ENCODE results near the gene TMEM119.

The TMEM119 gene

GRCh38 chr12:108597559-108598471 is at the start of gene TMEM119:
Gene TMEM119, minus strand, starts transcription at chr12:108598084. Its CDS starts 5,701 bp downstream, at chr12:108592383.
- DNase-seq: no peak

DNA sequence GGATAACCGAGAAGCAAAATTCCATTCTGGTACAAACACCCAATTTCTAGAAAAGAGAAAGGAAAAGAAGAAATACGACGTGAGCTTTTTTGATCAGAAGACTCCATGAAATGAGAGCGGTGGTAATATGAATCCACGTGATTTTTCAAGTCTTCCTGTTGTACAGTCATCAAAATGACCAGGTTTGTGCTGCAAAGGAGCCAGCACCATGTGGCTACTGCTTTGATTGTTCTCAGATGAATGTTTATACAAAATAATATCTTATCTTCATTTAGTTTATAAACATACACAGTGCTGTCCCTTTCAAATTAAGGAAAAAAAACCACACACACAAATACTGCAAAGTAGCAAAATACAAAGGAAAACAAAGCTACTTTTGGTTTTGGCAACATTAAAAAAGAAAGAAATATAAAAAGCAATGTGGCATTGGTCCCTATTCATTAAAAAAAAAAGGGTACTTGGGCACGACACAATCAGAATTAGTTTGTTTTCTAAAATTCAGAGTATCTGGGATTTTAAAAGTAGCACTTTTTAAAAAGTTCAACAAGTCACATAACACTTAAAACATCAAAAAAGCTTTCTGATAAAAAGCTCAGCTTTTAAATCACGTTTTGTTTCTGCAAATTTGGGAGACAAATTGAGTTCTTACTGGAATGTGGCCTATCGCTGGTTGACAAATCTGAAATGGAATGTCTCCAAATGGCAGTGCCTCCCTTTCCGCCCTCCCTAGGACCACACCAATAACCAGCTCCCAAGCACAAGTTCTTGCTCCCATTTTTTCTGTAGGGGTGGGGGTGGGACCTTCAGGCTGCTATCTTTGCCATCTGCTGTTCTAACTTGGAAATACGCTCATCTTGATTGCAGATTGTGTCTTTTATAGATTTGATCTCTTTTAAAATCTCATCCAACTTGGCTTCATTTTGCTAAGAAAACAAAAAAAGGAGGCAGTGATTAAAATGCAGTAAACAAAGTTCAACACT is 49.0 kb upstream of the TMEM119 start:
- no peak for DNase-seq

DNA sequence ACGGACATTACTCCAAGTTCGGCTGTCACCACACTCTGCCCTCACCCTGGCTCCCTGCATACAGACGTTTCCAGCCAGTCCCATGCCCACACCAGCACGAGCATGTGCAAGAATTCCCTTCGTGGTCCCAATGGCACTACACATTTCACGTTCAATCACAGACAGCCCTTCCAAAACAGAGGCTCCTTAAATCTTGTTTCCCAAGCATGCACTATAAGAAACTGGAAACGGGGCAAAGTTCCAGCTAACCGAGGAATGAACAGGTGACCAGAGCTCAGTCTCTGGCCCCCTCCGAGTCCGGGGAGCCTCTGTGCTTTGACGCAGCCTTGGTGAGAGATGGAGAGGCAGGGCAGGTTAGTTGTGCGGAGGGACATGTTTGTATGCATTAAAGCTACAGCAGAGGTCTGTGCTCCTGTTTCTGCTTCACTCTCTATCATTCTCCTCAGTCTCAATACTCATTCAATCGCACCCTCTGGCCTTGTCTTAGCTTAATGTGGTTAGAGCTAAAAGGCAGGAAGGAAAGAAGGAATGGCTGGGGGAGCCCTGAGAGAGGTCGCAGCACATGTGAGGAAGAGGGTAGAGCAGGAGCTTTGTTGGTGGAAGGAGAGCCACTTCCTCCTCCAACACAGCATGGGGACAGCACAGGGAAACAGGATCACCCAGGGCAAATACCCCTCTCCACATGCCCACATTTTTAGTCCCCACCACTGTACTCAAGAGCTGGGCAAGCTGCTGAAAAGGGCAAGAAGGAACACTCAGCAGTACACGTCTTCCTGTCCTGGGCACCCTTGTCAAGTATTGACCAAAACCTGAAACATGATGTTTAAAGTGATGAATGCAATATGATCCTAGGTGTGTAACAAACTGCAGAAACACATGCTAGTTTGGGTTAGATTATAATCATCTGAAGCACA is 48.1 kb upstream of the TMEM119 start:
- no peak for DNase-seq

DNA sequence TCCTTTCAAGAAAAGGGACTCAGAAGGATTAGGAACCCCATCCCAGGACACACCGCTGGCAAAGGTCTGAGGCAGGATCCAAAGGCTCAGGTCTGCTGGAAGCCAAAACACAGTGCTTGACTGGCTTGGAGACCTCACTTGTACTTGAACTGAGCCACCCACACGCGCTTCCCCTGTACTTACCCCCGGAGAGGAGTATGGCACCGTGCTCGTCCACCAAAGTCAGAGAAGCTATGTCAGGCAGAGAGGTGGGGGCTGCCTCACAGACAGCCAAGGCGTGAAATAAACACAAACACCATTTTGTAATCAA is 46.9 kb upstream of the TMEM119 start:
- DNase-seq: no peak

- no peak for DNase-seq
Measured at GRCh38 chr12:108643941-108644810, 46.3 kb upstream of the TMEM119 start.

DNA sequence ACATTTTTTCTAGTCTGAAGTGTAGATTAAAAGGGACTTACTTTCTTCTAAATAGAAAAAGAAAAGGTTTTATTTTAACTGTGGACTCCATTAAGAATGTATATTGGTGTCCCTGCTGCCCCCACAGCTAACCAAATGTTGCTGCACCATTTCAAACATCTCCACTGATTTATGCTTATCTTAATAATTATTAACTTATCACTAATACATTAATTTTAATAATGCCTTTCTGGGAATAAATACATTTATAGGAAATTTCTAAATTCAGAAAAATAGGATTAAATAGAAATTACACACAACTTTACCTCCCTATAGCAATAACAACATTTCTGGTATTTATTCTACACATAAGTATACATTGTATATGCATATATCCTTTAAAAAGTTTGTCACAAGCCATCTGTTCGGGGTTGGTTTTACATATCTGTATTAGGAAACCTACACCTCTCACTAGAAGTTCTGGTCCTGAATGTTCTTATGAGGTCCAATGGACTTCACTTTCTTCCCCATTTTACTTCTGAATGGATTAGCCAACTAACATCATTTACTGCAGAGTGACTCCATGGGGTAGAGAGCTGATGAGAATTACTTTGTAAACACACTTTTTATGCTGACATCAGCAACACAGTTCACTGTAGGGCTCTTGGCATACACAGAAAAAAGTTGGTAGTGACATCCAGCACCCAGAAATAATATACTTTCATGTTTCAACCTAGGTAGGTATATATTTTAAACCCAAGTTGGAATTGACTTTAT is 45.2 kb upstream of the TMEM119 start:
- DNase-seq: no peak

DNA sequence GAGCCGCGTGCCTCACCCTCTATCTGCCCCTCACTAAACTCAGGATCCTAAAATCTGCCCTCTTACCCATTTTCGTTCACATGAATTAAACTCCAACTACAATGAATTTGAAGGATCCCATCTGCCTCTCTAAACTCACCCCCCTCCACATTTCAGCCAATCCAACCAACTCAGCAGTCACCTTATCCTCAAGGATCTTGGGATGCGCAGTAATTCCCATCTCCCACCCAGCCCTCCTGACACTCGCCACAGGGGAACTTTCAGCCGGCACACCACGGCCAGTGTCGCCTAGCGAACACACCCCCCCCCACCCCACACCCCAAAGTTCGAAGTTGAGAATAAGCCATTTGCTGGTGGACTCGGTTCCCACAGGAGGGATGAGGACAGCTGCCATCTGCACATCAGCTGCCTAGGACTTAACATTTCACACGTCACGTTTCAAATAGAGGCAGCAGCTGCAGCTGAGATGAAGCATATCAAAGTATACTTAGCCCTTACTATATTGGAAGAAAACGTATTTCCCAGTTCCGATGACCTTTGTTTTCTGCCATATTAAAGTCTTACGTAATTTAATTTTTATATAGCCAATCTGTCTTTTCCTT is 44.5 kb upstream of the TMEM119 start:
- DNase-seq: no peak

DNA sequence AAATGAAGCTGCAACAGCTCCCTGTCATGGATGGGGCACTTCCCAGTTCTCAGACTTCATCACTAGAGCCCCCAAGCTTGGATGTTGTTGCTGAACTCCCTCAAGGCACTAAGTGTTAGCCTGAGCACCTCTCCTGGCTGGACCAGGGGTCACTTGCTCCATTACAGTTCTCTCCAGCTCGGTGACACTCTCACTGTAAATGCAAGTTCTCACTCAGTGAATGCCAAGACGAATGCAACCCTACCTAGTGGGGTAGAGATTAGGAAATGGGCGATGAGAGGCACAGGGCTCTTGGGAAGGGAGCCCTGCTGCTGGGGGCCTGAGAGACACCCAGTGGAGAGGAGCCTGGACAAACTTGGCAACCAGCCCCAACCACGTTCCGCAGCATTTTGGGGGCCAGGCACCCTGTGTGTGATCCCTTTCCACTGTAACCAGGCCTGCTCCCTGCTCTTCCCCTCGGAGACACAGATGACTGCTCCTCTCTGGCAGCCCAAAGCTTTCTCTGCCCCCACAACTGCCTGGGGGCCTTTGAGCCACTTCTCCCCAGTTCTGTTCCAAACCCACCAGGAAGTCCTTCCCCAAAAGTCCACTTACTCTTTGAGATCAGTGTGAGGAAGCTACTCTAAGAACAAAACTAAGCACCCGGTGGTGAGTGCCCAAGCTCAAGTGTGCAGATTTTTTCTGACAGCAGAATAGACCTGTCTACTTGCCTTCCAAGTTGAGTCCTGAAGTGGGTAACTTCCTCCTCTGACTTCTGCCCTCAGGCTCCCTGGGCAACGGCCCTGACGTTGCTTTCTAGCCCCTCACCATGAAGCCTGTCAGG is 43.8 kb upstream of the TMEM119 start:
- DNase-seq: no peak

GRCh38 chr12:108640802-108641445 is 43.0 kb upstream of the TMEM119 start:
- no peak for DNase-seq

GRCh38 chr12:108638997-108639822 is 41.3 kb upstream of the TMEM119 start:
- no peak for DNase-seq

DNA sequence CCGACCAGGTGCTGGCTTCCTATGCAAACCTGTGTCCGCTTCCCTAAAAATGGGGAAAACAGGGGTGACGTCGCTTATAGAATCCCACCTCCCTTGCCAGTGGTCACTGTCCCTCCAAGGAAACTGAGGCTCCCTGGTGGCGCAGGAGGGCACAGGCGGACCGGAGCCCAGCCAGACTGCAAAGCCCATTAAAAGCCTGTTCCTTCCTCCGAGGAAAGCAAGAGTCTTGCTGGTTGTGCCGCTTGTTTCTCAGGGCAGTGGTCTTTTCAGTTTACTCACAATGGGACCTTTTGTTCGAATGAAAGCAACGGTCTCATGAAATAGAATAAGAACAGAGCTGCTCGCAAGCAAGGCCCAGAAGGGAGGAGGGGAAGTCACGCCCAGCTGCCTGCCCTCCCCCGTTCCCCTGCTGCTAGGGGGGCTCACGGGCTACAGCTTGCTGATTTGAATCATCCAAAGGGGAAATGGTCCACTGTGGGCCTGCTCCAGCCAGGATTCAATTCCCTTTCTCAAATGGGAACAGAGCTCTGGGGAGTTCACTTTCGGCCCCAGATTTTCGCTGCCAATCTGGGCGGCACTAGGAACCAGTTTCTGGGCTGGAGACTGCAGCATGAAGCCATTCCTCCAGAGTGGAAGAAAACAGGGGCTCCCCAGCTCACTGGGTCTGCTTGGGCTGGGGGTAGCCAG is 40.4 kb upstream of the TMEM119 start:
- no peak for DNase-seq

GRCh38 chr12:108637222-108637971 is 39.5 kb upstream of the TMEM119 start:
- no peak for DNase-seq

- DNase-seq: no peak
Measured at GRCh38 chr12:108635997-108636808, 38.3 kb upstream of the TMEM119 start.

GRCh38 chr12:108635201-108635996 is 37.5 kb upstream of the TMEM119 start:
- peak in 2 of 4 experiments; percentile 10 to 18 for DNase-seq

DNA sequence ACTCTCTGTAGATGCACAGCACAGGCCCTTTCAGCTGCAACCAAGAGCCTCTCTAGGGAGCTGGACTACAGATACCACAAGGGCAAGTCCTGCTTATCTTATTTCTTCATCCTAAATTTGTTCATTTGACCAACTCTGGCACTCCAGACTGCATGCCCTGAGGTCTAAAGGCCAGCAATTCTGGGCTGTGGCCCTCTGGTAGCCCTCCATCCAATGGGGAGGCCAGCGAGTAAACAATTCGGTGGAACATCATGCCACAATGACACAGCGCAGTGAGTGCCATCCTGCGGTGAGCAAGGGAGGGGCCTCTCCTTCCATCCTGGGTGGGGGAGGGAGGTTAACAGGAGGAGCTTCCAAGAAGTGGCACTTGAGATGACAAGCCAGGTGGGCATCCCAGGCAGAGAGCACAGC is 36.5 kb upstream of the TMEM119 start:
- DNase-seq: peak in 2 of 4 experiments; percentile 9
